Esophagus muscularis mucosa (tissue), 3 donors: ENCODE results near the gene MS4A18.

Source experiments
- CTCF ChIP-seq, 3 experiments: fragments of 200-600 bp in 2 of 3; fragments of 450-650 bp in 1 of 3; sonication (generic) in 2 of 3; IDR thresholded peaks; one replicate each; pipeline ENCODE4 v1.5.1; 2017 to 2019; ENCODE audit warnings: antibody characterized with exemption in 3 of 3, mild to moderate bottlenecking in 2 of 3, moderate library complexity in 1 of 3
- POLR2A ChIP-seq: fragments of 450-650 bp; IDR thresholded peaks from one replicate; pipeline ENCODE4 v1.6.1; 2017; ENCODE audit warnings: antibody characterized with exemption, moderate library complexity, mild to moderate bottlenecking, low read depth

GRCh38 chr11:60699936-60700335 lies 24.6 kb upstream of the MS4A18 start:
- TF ChIP-seq POLR2A (no peak), CTCF (IDR thresholded peaks at IDR 0.05) (no peak)
